ENCODE data around the gene UBALD1.

- TF ChIP-seq PAX5 (IDR thresholded peaks at IDR 0.05; ENCODE audit: insufficient read depth, low read length, severe bottlenecking) (no peak), POLR2A (IDR thresholded peaks at IDR 0.05; ENCODE audit: low read depth, low read length) (no peak)
Measured at GRCh38 chr16:4636196-4636595, 21.5 kb upstream of the UBALD1 start.

Measured in GM12891 (cell line).